AG04449 (cell line): ENCODE data around the gene SEPSECS.

Experiments used
- CTCF ChIA-PET: fragments of 350-600 bp; formaldehyde crosslinking; extraction: SDS; loops from one replicate; lab custom pipeline; 2021; ENCODE audit warnings: antibody characterized with exemption; lab: Yijun Ruan, JAX
- POLR2A ChIA-PET: fragments of 400-600, 350-600 bp; formaldehyde crosslinking; extraction: SDS; loops from one replicate; lab custom pipeline; 2020; ENCODE audit warnings: antibody characterized with exemption, inconsistent platforms; lab: Yijun Ruan, JAX
- DNase-seq: peaks from one replicate; pipeline ENCODE4 v3.0.0-alpha.2; 2010; ENCODE audit warnings: low read depth, low spot score
- H3K4me3 ChIP-seq: 2 replicates; pipeline ENCODE4 v1.5.1; 2011; ENCODE audit warnings: low read depth, mild to moderate bottlenecking, control low read depth, low read length
- CTCF ChIP-seq: IDR thresholded peaks from one replicate; pipeline ENCODE4 v1.5.1; 2011; ENCODE audit warnings: mild to moderate bottlenecking, moderate library complexity, low read length, control low read depth, inconsistent platforms; ENCODE audit not compliant: insufficient read depth; ENCODE audit errors: missing control alignments

Gene SEPSECS

GRCh38 chr4:25160714-25161592 lies 704 bp upstream of the SEPSECS start:
- H3K4me3 ChIP-seq = peak overlapping the region; percentile 84
- DNase-seq = no peak
- ChIA-PET CTCF (interaction anchor here (0.8 to 4.2 kb wide), 8 partner anchors 8 to 206 kb away, joined by 3 to 24 read pairs (median 11); partner anchors contain the start of gene ZCCHC4), POLR2A (interaction anchor here (1.2 kb wide), 1 partner anchor 13 kb away, joined by 8 read pairs; no protein-coding TSS in a partner anchor)
- no peak for TF ChIP-seq CTCF

- ChIA-PET POLR2A (no interaction called here), CTCF (interaction anchor here (1.5 to 1.9 kb wide), 3 partner anchors 14 to 178 kb away, joined by 4 to 13 read pairs (median 9); no protein-coding TSS in a partner anchor)
- DNase-seq = no peak
- no peak overlapping the region for H3K4me3 ChIP-seq
- no peak for TF ChIP-seq CTCF
Measured at GRCh38 chr4:25158817-25159216, 1.4 kb downstream of the SEPSECS start.

GRCh38 chr4:25157081-25157480 lies 3.2 kb downstream of the SEPSECS start:
- ChIA-PET POLR2A (interaction anchor here (0.6 kb wide), 1 partner anchor 1061 kb away, joined by 3 read pairs; no protein-coding TSS in a partner anchor), CTCF (interaction anchor here (1.7 kb wide), 1 partner anchor 13 kb away, joined by 10 read pairs; no protein-coding TSS in a partner anchor)
- TF ChIP-seq CTCF = no peak
- DNase-seq = no peak
- no peak overlapping the region for H3K4me3 ChIP-seq

- TF ChIP-seq CTCF = no peak
- no peak for DNase-seq
- ChIA-PET POLR2A (no interaction called here), CTCF (no interaction called here)
- no peak overlapping the region for H3K4me3 ChIP-seq
Measured at GRCh38 chr4:25155947-25156346, 4.3 kb downstream of the SEPSECS start.

- TF ChIP-seq CTCF = no peak
- no peak overlapping the region for H3K4me3 ChIP-seq
- POLR2A ChIA-PET = no interaction called here
- no peak for DNase-seq
- CTCF ChIA-PET = interaction anchor here (0.9 to 3.5 kb wide), 3 partner anchors 10 to 211 kb away, joined by 3 to 22 read pairs (median 7); no protein-coding TSS in a partner anchor
Measured at GRCh38 chr4:25154594-25155265, 5.5 kb downstream of the SEPSECS start.

- no peak overlapping the region for H3K4me3 ChIP-seq
- CTCF ChIA-PET = no interaction called here
- DNase-seq = no peak
- POLR2A ChIA-PET = no interaction called here
- TF ChIP-seq CTCF = no peak
Measured at GRCh38 chr4:25146076-25146475, 14.2 kb downstream of the SEPSECS start.
